HEK293 (cell line): ENCODE results near the gene TMEM11.
A peak's percentile ranks its signal among the peaks of the same experiment; 100 is the strongest.

Experiments
- CTCF ChIA-PET: fragments of 350-600 bp; formaldehyde crosslinking; extraction: SDS; loops from one replicate; lab custom pipeline; 2021; ENCODE audit warnings: antibody characterized with exemption; lab: Yijun Ruan, JAX
- POLR2A ChIA-PET: fragments of 300-600 bp; formaldehyde crosslinking; extraction: SDS; loops from one replicate; lab custom pipeline; 2020; ENCODE audit warnings: antibody characterized with exemption, inconsistent platforms; lab: Yijun Ruan, JAX
- H3K27ac ChIP-seq: fragments of 200-500 bp; sonication (Bioruptor generic); 2 replicates; pipeline ENCODE4 v1.5.1; 2014; ENCODE audit warnings: low read depth, low read length, control low read depth, inconsistent platforms; ENCODE audit errors: extremely low read depth
- H3K36me3 ChIP-seq, 2 experiments: fragments of 200-500 bp in 1 of 2; sonication (Bioruptor generic) in 1 of 2; 1 replicate in 1 of 2; 2 replicates in 1 of 2; pipeline ENCODE4 v1.5.1; 2014 to 2017; ENCODE audit warnings: inconsistent platforms in 2 of 2, low read length in 2 of 2; ENCODE audit not compliant: control insufficient read depth in 2 of 2, insufficient read depth in 1 of 2
- H3K4me1 ChIP-seq: fragments of 200-500 bp; sonication (Bioruptor generic); 2 replicates; pipeline ENCODE4 v1.5.1; 2014; ENCODE audit warnings: mild to moderate bottlenecking, low read length, inconsistent platforms; ENCODE audit not compliant: control insufficient read depth, insufficient read depth
- H3K4me3 ChIP-seq: 2 replicates; pipeline ENCODE4 v1.5.1; 2011; ENCODE audit warnings: low read depth, mild to moderate bottlenecking, control low read depth, low read length, moderate library complexity
- H3K9me3 ChIP-seq: fragments of 200-500 bp; sonication (Bioruptor generic); 2 replicates; pipeline ENCODE4 v1.5.1; 2014; ENCODE audit warnings: low read depth, low read length, inconsistent platforms; ENCODE audit not compliant: control insufficient read depth, insufficient read depth
- HOXD13 ChIP-seq: sonication (generic); formaldehyde crosslinking; IDR thresholded peaks from 2 replicates; pipeline ENCODE4 v1.8.0; 2022; ENCODE audit warnings: missing genetic modification reagents, borderline replicate concordance
- KLF7 ChIP-seq: fragments of 450-650 bp; formaldehyde crosslinking; IDR thresholded peaks from 2 replicates; pipeline ENCODE4 v1.5.1; 2016; ENCODE audit warnings: missing biosample characterization, missing genetic modification characterization, borderline replicate concordance
- MYNN ChIP-seq: fragments of 450-650 bp; formaldehyde crosslinking; IDR thresholded peaks from 2 replicates; pipeline ENCODE4 v1.5.1; 2016; ENCODE audit warnings: missing biosample characterization, missing genetic modification characterization, borderline replicate concordance
- MZF1 ChIP-seq: fragments of 450-650 bp; formaldehyde crosslinking; IDR thresholded peaks from 2 replicates; pipeline ENCODE4 v1.5.1; 2017; ENCODE audit warnings: missing biosample characterization, missing genetic modification characterization, borderline replicate concordance
- PRDM1 ChIP-seq: fragments of 450-650 bp; formaldehyde crosslinking; IDR thresholded peaks from 2 replicates; pipeline ENCODE4; 2016; ENCODE audit warnings: missing biosample characterization, missing genetic modification characterization
- RBAK ChIP-seq: fragments of 450-650 bp; formaldehyde crosslinking; IDR thresholded peaks from 2 replicates; pipeline ENCODE4 v1.5.1; 2016; ENCODE audit warnings: missing biosample characterization, missing genetic modification characterization
- SCRT2 ChIP-seq: fragments of 450-650 bp; formaldehyde crosslinking; IDR thresholded peaks from 2 replicates; pipeline ENCODE4 v1.5.1; 2016; ENCODE audit warnings: missing biosample characterization, missing genetic modification characterization
- SP3 ChIP-seq: fragments of 450-650 bp; formaldehyde crosslinking; IDR thresholded peaks from 2 replicates; pipeline ENCODE4 v1.5.1; 2016; ENCODE audit warnings: missing biosample characterization, missing genetic modification characterization
- WT1 ChIP-seq: fragments of 450-650 bp; formaldehyde crosslinking; IDR thresholded peaks from 2 replicates; pipeline ENCODE4 v1.5.1; 2016; ENCODE audit warnings: missing biosample characterization, missing genetic modification characterization
- ZBTB20 ChIP-seq: fragments of 450-650 bp; formaldehyde crosslinking; IDR thresholded peaks from 2 replicates; pipeline ENCODE4 v1.5.1; 2016; ENCODE audit warnings: missing biosample characterization, missing genetic modification characterization
- ZBTB48 ChIP-seq: fragments of 450-650 bp; formaldehyde crosslinking; IDR thresholded peaks from 2 replicates; pipeline ENCODE4 v1.5.1; 2016; ENCODE audit warnings: missing biosample characterization, missing genetic modification characterization
- ZFP3 ChIP-seq: fragments of 450-650 bp; formaldehyde crosslinking; IDR thresholded peaks from 2 replicates; pipeline ENCODE4 v1.5.1; 2016; ENCODE audit warnings: low read depth, missing biosample characterization, missing genetic modification characterization
- ZFP41 ChIP-seq: fragments of 450-650 bp; formaldehyde crosslinking; IDR thresholded peaks from 2 replicates; pipeline ENCODE4 v1.5.1; 2016; ENCODE audit warnings: missing biosample characterization, missing genetic modification characterization, borderline replicate concordance
- ZNF132 ChIP-seq: fragments of 450-650 bp; formaldehyde crosslinking; IDR thresholded peaks from 2 replicates; pipeline ENCODE4 v1.5.1; 2017; ENCODE audit warnings: missing biosample characterization, missing genetic modification characterization, borderline replicate concordance
- ZNF155 ChIP-seq: fragments of 450-650 bp; formaldehyde crosslinking; IDR thresholded peaks from 2 replicates; pipeline ENCODE4 v1.5.1; 2016; ENCODE audit warnings: missing biosample characterization, missing genetic modification characterization
- ZNF184 ChIP-seq: fragments of 450-650 bp; IDR thresholded peaks from 2 replicates; pipeline ENCODE4 v1.5.1; 2018; ENCODE audit warnings: missing biosample characterization, mild to moderate bottlenecking, missing genetic modification characterization
- ZNF221 ChIP-seq: fragments of 450-650 bp; formaldehyde crosslinking; IDR thresholded peaks from 2 replicates; pipeline ENCODE4 v1.5.1; 2017; ENCODE audit warnings: missing biosample characterization, missing genetic modification characterization, borderline replicate concordance
- ZNF23 ChIP-seq: fragments of 450-650 bp; formaldehyde crosslinking; IDR thresholded peaks from 2 replicates; pipeline ENCODE4 v1.5.1; 2016; ENCODE audit warnings: missing biosample characterization, missing genetic modification characterization, borderline replicate concordance
- ZNF248 ChIP-seq: fragments of 450-650 bp; formaldehyde crosslinking; IDR thresholded peaks from 2 replicates; pipeline ENCODE4 v1.5.1; 2017; ENCODE audit warnings: missing biosample characterization, missing genetic modification characterization
- ZNF394 ChIP-seq: fragments of 450-650 bp; formaldehyde crosslinking; IDR thresholded peaks from 2 replicates; pipeline ENCODE4 v1.5.1; 2016; ENCODE audit warnings: missing biosample characterization, missing genetic modification characterization, mild to moderate bottlenecking, moderate library complexity, borderline replicate concordance
- ZNF416 ChIP-seq: fragments of 450-650 bp; formaldehyde crosslinking; IDR thresholded peaks from 2 replicates; pipeline ENCODE4 v1.5.1; 2016; ENCODE audit warnings: missing biosample characterization, missing genetic modification characterization
- ZNF473 ChIP-seq: fragments of 450-650 bp; formaldehyde crosslinking; IDR thresholded peaks from 2 replicates; pipeline ENCODE4 v1.5.1; 2017; ENCODE audit warnings: missing biosample characterization, missing genetic modification characterization
- ZNF514 ChIP-seq: fragments of 450-650 bp; formaldehyde crosslinking; IDR thresholded peaks from 2 replicates; pipeline ENCODE4 v1.5.1; 2016; ENCODE audit warnings: missing biosample characterization, missing genetic modification characterization
- ZNF521 ChIP-seq: fragments of 450-650 bp; formaldehyde crosslinking; IDR thresholded peaks from 2 replicates; pipeline ENCODE4 v1.5.1; 2017; ENCODE audit warnings: missing biosample characterization, mild to moderate bottlenecking, missing genetic modification characterization
- ZNF610 ChIP-seq: fragments of 450-650 bp; formaldehyde crosslinking; IDR thresholded peaks from 2 replicates; pipeline ENCODE4 v1.5.1; 2016; ENCODE audit warnings: missing biosample characterization, missing genetic modification characterization, borderline replicate concordance
- ZNF623 ChIP-seq: fragments of 450-650 bp; formaldehyde crosslinking; IDR thresholded peaks from 2 replicates; pipeline ENCODE4 v1.5.1; 2016; ENCODE audit warnings: missing biosample characterization, missing genetic modification characterization
- ZNF658 ChIP-seq: fragments of 450-650 bp; formaldehyde crosslinking; IDR thresholded peaks from 2 replicates; pipeline ENCODE4; 2016; ENCODE audit warnings: missing biosample characterization, missing genetic modification characterization
- ZNF660 ChIP-seq: fragments of 450-650 bp; IDR thresholded peaks from 2 replicates; pipeline ENCODE4 v1.5.1; 2018; ENCODE audit warnings: missing biosample characterization, mild to moderate bottlenecking, missing genetic modification characterization
- ZNF837 ChIP-seq: fragments of 450-650 bp; formaldehyde crosslinking; IDR thresholded peaks from 2 replicates; pipeline ENCODE4 v1.5.1; 2016; ENCODE audit warnings: missing biosample characterization, missing genetic modification characterization
- ZXDB ChIP-seq: fragments of 450-650 bp; formaldehyde crosslinking; IDR thresholded peaks from 2 replicates; pipeline ENCODE4 v1.5.1; 2016; ENCODE audit warnings: missing biosample characterization, missing genetic modification characterization
- TF ChIP-seq, protein P1 (sequence below): fragments of 450-650 bp; formaldehyde crosslinking; IDR thresholded peaks from 2 replicates; pipeline ENCODE4 v1.5.1; 2016; ENCODE audit warnings: missing biosample characterization, missing genetic modification characterization
- TF ChIP-seq, protein P2 (sequence below): fragments of 450-650 bp; formaldehyde crosslinking; IDR thresholded peaks from 2 replicates; pipeline ENCODE4 v1.5.1; 2016; ENCODE audit warnings: missing biosample characterization, missing genetic modification characterization
- TF ChIP-seq, protein P3 (sequence below): fragments of 450-650 bp; formaldehyde crosslinking; IDR thresholded peaks from 2 replicates; pipeline ENCODE4 v1.5.1; 2016; ENCODE audit warnings: missing biosample characterization, missing genetic modification characterization, borderline replicate concordance
- TF ChIP-seq, protein P4 (sequence below): fragments of 450-650 bp; formaldehyde crosslinking; IDR thresholded peaks from 2 replicates; pipeline ENCODE4 v1.5.1; 2017; ENCODE audit warnings: missing biosample characterization, missing genetic modification characterization

TMEM11 gene, protein sequence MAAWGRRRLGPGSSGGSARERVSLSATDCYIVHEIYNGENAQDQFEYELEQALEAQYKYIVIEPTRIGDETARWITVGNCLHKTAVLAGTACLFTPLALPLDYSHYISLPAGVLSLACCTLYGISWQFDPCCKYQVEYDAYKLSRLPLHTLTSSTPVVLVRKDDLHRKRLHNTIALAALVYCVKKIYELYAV

GRCh38 chr17:21214015-21214776 lies at the start of gene TMEM11:
Gene TMEM11 (minus strand): TSS chr17:21214161. CDS start chr17:21214152, 9 bp downstream.
- peak within 1 kb of the TSS; percentile 94 for H3K4me3 ChIP-seq
- H3K9me3 ChIP-seq: no peaks in the 10 kb centered on the region
- H3K4me1 ChIP-seq: peaks cover 9% of the 10 kb centered on the region
- H3K27ac ChIP-seq: peak within 1 kb of the TSS; percentile 98
- POLR2A ChIA-PET: interaction anchor here (0.6 to 1.3 kb wide), 5 partner anchors 11 to 115 kb away, joined by 3 to 8 read pairs (median 5); no protein-coding TSS in a partner anchor
- CTCF ChIA-PET: interaction anchor here (1.6 to 1.8 kb wide), 2 partner anchors 65 to 94 kb away, joined by 5 to 8 read pairs; no protein-coding TSS in a partner anchor
- peaks cover 8 to 35% of the 10 kb centered on the region in 2 experiments for H3K36me3 ChIP-seq
- TF ChIP-seq ZNF221 (tag by site-specific recombination): no peak
- 0 out of 2 replicates have a peak, but pooled peaks have one; percentile 1 for TF ChIP-seq HOXD13 (CRISPR knock-in tag)
- TF ChIP-seq PRDM1 (tag by site-specific recombination): no peak
- TF ChIP-seq ZBTB20 (tag by site-specific recombination): peak; percentile 76
- no peak; the same call in 1 of the 2 replicates for TF ChIP-seq ZNF184 (tag by site-specific recombination)
- peak; percentile 53; the same call in 1 of the 2 replicates for TF ChIP-seq ZNF394 (tag by site-specific recombination)
- TF ChIP-seq SP3 (tag by site-specific recombination): peak; percentile 97
- no peak for TF ChIP-seq ZNF514 (tag by site-specific recombination)
- TF ChIP-seq, protein P1, sequence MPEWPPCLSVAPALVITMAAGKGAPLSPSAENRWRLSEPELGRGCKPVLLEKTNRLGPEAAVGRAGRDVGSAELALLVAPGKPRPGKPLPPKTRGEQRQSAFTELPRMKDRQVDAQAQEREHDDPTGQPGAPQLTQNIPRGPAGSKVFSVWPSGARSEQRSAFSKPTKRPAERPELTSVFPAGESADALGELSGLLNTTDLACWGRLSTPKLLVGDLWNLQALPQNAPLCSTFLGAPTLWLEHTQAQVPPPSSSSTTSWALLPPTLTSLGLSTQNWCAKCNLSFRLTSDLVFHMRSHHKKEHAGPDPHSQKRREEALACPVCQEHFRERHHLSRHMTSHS (tag by site-specific recombination): no peak
- no peak for TF ChIP-seq MYNN (tag by site-specific recombination)
- TF ChIP-seq SCRT2 (tag by site-specific recombination): no peak
- TF ChIP-seq ZNF248 (tag by site-specific recombination): no peak
- TF ChIP-seq ZXDB (tag by site-specific recombination): peak; percentile 98
- TF ChIP-seq, protein P2, sequence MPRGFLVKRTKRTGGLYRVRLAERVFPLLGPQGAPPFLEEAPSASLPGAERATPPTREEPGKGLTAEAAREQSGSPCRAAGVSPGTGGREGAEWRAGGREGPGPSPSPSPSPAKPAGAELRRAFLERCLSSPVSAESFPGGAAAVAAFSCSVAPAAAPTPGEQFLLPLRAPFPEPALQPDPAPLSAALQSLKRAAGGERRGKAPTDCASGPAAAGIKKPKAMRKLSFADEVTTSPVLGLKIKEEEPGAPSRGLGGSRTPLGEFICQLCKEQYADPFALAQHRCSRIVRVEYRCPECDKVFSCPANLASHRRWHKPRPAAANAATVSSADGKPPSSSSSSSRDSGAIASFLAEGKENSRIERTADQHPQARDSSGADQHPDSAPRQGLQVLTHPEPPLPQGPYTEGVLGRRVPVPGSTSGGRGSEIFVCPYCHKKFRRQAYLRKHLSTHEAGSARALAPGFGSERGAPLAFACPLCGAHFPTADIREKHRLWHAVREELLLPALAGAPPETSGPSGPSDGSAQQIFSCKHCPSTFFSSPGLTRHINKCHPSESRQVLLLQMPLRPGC (tag by site-specific recombination): no peak; the same call in 1 of the 2 replicates
- TF ChIP-seq ZNF155 (tag by site-specific recombination): no peak
- TF ChIP-seq ZNF658 (tag by site-specific recombination): no peak
- TF ChIP-seq ZNF610: 0 out of 2 replicates have a peak, but pooled peaks have one; percentile 37
- no peak for TF ChIP-seq ZNF23 (tag by site-specific recombination)
- no peak for TF ChIP-seq ZFP3 (tag by site-specific recombination)
- TF ChIP-seq MZF1 (tag by site-specific recombination): no peak; the same call in 1 of the 2 replicates
- no peak for TF ChIP-seq ZNF416 (tag by site-specific recombination)
- peak; percentile 22; the same call in 1 of the 2 replicates for TF ChIP-seq ZNF660 (tag by site-specific recombination)
- TF ChIP-seq ZNF132 (tag by site-specific recombination): no peak
- TF ChIP-seq, protein P3, sequence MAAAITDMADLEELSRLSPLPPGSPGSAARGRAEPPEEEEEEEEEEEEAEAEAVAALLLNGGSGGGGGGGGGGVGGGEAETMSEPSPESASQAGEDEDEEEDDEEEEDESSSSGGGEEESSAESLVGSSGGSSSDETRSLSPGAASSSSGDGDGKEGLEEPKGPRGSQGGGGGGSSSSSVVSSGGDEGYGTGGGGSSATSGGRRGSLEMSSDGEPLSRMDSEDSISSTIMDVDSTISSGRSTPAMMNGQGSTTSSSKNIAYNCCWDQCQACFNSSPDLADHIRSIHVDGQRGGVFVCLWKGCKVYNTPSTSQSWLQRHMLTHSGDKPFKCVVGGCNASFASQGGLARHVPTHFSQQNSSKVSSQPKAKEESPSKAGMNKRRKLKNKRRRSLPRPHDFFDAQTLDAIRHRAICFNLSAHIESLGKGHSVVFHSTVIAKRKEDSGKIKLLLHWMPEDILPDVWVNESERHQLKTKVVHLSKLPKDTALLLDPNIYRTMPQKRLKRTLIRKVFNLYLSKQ (tag by site-specific recombination): no peak
- 0 out of 2 replicates have a peak, but pooled peaks have one; percentile 12 for TF ChIP-seq ZBTB48 (tag by site-specific recombination)
- TF ChIP-seq WT1 (tag by site-specific recombination): no peak
- peak; percentile 20; the same call in 1 of the 2 replicates for TF ChIP-seq ZNF623
- no peak for TF ChIP-seq ZNF521
- no peak for TF ChIP-seq RBAK (tag by site-specific recombination)
- TF ChIP-seq ZNF473: no peak
- TF ChIP-seq ZFP41 (tag by site-specific recombination): no peak
- TF ChIP-seq, protein P4, sequence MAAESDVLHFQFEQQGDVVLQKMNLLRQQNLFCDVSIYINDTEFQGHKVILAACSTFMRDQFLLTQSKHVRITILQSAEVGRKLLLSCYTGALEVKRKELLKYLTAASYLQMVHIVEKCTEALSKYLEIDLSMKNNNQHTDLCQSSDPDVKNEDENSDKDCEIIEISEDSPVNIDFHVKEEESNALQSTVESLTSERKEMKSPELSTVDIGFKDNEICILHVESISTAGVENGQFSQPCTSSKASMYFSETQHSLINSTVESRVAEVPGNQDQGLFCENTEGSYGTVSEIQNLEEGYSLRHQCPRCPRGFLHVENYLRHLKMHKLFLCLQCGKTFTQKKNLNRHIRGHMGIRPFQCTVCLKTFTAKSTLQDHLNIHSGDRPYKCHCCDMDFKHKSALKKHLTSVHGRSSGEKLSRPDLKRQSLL (tag by site-specific recombination): no peak
- TF ChIP-seq KLF7 (tag by site-specific recombination): no peak
- no peak for TF ChIP-seq ZNF837
